MCF 10A (cell line): ENCODE data around the gene DYRK1A. TPM values are rescaled to one million over a fixed set of nuclear protein-coding genes. Genes with fewer than 3 reads are reported as not detected.

Experiments used
- BruUV-seq: library from RNA; stranded (reverse); fragments of 400-500 nt; replicated peaks from 2 replicates; lab custom pipeline; 2021; lab: Mats Ljungman, UMichigan
- CTCF ChIA-PET: fragments of 300-600 bp; sonication (Branson Sonifier 250); formaldehyde crosslinking; extraction: SDS; loops from one replicate; lab custom pipeline; 2021; ENCODE audit warnings: antibody characterized with exemption, inconsistent platforms; lab: Yijun Ruan, JAX
- POLR2A ChIA-PET: fragments of 300-600, 350-650 bp; sonication (Branson Sonifier 250); formaldehyde crosslinking; extraction: SDS; loops from one replicate; lab custom pipeline; 2020; ENCODE audit warnings: antibody characterized with exemption, inconsistent platforms; lab: Yijun Ruan, JAX
- DNase-seq: peaks from one replicate; pipeline ENCODE4 v3.0.0-alpha.2; 2018; ENCODE audit not compliant: unreplicated experiment
- H3K27ac Mint-ChIP-seq: one replicate; pipeline ENCODE4 v1.8.0; 2022; ENCODE audit warnings: mild to moderate bottlenecking, low read depth, mixed read lengths; ENCODE audit not compliant: unreplicated experiment
- H3K27me3 Mint-ChIP-seq: one replicate; pipeline ENCODE4 v1.8.0; 2022; ENCODE audit warnings: mixed read lengths; ENCODE audit not compliant: insufficient read depth, unreplicated experiment
- H3K36me3 Mint-ChIP-seq: one replicate; pipeline ENCODE4 v1.8.0; 2022; ENCODE audit warnings: mild to moderate bottlenecking, moderate library complexity, mixed read lengths; ENCODE audit not compliant: insufficient read depth, unreplicated experiment
- H3K4me1 Mint-ChIP-seq: one replicate; pipeline ENCODE4 v1.8.0; 2022; ENCODE audit warnings: mixed read lengths; ENCODE audit not compliant: insufficient read depth, unreplicated experiment
- H3K4me3 Mint-ChIP-seq: one replicate; pipeline ENCODE4 v1.8.0; 2022; ENCODE audit warnings: mild to moderate bottlenecking, moderate library complexity, mixed read lengths; ENCODE audit not compliant: unreplicated experiment
- H3K9me3 Mint-ChIP-seq: one replicate; pipeline ENCODE4 v1.8.0; 2022; ENCODE audit warnings: mixed read lengths; ENCODE audit not compliant: unreplicated experiment
- CTCF ChIP-seq: fragments of 200-600 bp; IDR thresholded peaks from one replicate; pipeline ENCODE4 v1.8.0; 2022; ENCODE audit warnings: antibody characterized with exemption, mild to moderate bottlenecking; ENCODE audit not compliant: unreplicated experiment
- intact Hi-C: fragments of 100-400 bp; cut with micrococcal nuclease; formaldehyde crosslinking; loops from 2 replicates; pipeline ENCODE4 v1.14.1; 2022
- total RNA-seq: library from RNA; stranded (reverse); gene quantifications from 2 replicates; pipeline ENCODE4 v1.2.3, GENCODE V29; 2022

Gene DYRK1A
- total RNA-seq, 1 experiment from 2014 or later, result 58.6 TPM

DNA sequence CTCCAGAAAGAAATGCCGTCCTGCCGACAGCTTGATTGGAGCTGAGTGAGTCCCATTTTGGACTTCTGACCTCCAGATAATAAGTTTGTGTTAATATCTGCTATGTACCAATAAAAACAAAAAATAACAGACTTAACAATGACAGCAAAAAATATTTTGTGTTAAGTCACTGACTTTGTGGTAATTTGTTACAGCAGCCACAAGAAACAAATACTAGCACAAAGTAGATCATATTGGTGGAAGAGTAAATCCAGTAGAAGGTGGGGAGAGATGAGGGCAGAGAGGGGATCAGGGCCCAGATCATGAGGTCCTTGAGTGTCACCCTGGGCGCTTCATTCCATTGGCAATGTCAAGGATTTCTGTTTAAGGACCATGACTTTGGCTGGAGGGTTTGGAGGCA lies 168.6 kb downstream of the DYRK1A start:
- H3K4me1 Mint-ChIP-seq, result peaks cover 34% of the 10 kb centered on the region

GRCh38 chr21:37535672-37536071 lies 169.1 kb downstream of the DYRK1A start:
- no peaks in the 10 kb centered on the region for H3K27me3 Mint-ChIP-seq

More for the DNA sequence above, 168.6 kb downstream of the DYRK1A start:
- H3K27ac Mint-ChIP-seq, result no peak overlapping the region
- no peak overlapping the region for H3K4me3 Mint-ChIP-seq
- no TSS peak for BruUV-seq
- H3K36me3 Mint-ChIP-seq, result no peaks in the 10 kb centered on the region
- DNase-seq, result no peak
- H3K9me3 Mint-ChIP-seq, result peaks cover 12% of the 10 kb centered on the region
- intact Hi-C loops, result no loop called here
- no peaks in the 10 kb centered on the region for H3K27me3 Mint-ChIP-seq
- CTCF ChIA-PET, result no interaction called here
- no peak for TF ChIP-seq CTCF
- POLR2A ChIA-PET, result interaction anchor here (1.6 kb wide), 1 partner anchor 16 kb away, joined by 3 read pairs; no protein-coding TSS in a partner anchor

DNA sequence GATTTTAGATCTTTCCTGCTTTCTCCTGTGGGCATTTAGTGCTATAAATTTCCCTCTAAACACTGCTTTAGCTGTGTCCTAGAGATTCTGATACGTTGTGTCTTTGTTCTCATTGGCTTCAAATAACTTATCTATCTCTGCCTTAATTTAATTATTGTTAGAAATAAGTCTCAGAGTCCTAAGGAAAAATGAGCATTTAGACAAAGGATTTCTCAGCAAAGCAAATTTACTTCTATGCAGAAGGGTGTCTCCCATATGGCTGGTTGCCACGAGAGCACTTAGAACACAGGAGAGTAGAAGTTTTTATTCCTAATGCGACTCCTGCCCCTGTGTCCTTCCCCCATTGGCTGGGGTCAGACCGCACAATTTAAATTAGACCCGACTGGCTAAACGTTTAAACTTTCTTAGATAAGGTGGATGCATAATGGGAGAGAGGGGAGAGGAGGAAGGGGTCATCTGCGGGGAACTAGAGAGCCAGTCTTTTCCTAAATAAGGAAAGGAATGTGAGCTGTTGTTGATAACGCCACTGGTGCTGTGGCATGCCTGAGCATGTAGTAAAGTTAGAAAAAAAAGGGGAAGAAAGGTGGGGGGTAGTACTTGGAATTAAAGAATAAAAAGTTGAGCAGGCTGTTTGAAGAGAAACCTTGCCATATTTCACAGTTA lies 170.2 kb downstream of the DYRK1A start:
- H3K27ac Mint-ChIP-seq, result no peak overlapping the region

More at GRCh38 chr21:37535672-37536071, 169.1 kb downstream of the DYRK1A start:
- H3K27ac Mint-ChIP-seq, result no peak overlapping the region
- no TSS peak for BruUV-seq
- no peak for DNase-seq
- ChIA-PET CTCF (interaction anchor here (0.5 kb wide), 1 partner anchor 283 kb away, joined by 5 read pairs; no protein-coding TSS in a partner anchor), POLR2A (interaction anchor here (1.6 kb wide), 1 partner anchor 15 kb away, joined by 3 read pairs; no protein-coding TSS in a partner anchor)
- peaks cover 34% of the 10 kb centered on the region for H3K4me1 Mint-ChIP-seq
- no peak overlapping the region for H3K4me3 Mint-ChIP-seq
- H3K9me3 Mint-ChIP-seq, result peaks cover 12% of the 10 kb centered on the region
- intact Hi-C loops, result no loop called here
- TF ChIP-seq CTCF, result no peak
- no peaks in the 10 kb centered on the region for H3K36me3 Mint-ChIP-seq

More for the DNA sequence above, 170.2 kb downstream of the DYRK1A start:
- Mint-ChIP-seq H3K36me3 (no peaks in the 10 kb centered on the region), H3K9me3 (peaks cover 12% of the 10 kb centered on the region), H3K27me3 (no peaks in the 10 kb centered on the region), H3K4me3 (no peak overlapping the region), H3K4me1 (peaks cover 32% of the 10 kb centered on the region)
- POLR2A ChIA-PET, result no interaction called here
- DNase-seq, result no peak
- intact Hi-C loops, result no loop called here
- CTCF ChIA-PET, result interaction anchor here (0.6 kb wide), 1 partner anchor 32 kb away, joined by 3 read pairs; no protein-coding TSS in a partner anchor
- BruUV-seq, result no TSS peak
- no peak for TF ChIP-seq CTCF
